Measurements from ENCODE around the gene MYPN. TPM values are rescaled to one million over a fixed set of nuclear protein-coding genes. Genes with fewer than 3 reads are reported as not detected.
A peak's percentile ranks its signal among the peaks of the same experiment; 100 is the strongest.

Gene MYPN
- total and polyA plus RNA-seq, 11 donors, result 33.4 to 240 (median 152) TPM

- Histone ChIP-seq H3K4me1 (peaks cover 0 to 51% (median 16%) of the 10 kb centered on the region in 12 donors), H3K27ac (no peak overlapping the region), H3K9me3 (no peaks in the 10 kb centered on the region), H3K36me3 (peaks cover 0 to 17% (median 0%) of the 10 kb centered on the region in 9 donors), H3K4me3 (no peak overlapping the region), H3K27me3 (no peaks in the 10 kb centered on the region)
- ATAC-seq, result peak in 1 of 4 donors; percentile 46
- WGBS, 4 donors, result 51 to 69% (median 68%) methylated on average over 3 of the region's 3 CpGs
- TF ChIP-seq CTCF (IDR thresholded peaks at IDR 0.05) (no peak), POLR2A (IDR thresholded peaks at IDR 0.05) (no peak)
- DNase-seq, result no peak
- intact Hi-C loops (cut with DNase I), result no loop called here
Observed at GRCh38 chr10:68124718-68125117, 15.4 kb downstream of the MYPN start.

GRCh38 chr10:68125772-68126171 lies 16.5 kb downstream of the MYPN start:
- no peak overlapping the region for H3K4me3 ChIP-seq
- H3K9me3 ChIP-seq, result no peaks in the 10 kb centered on the region
- WGBS, 4 donors, result 22 to 33% (median 27%) methylated on average over 1 of the region's 1 CpG
- TF ChIP-seq CTCF (IDR thresholded peaks at IDR 0.05), result no peak
- no peak for TF ChIP-seq POLR2A (IDR thresholded peaks at IDR 0.05)
- intact Hi-C loops (cut with DNase I), result no loop called here
- ATAC-seq (peak in 3 of 4 donors; percentile 28 to 75 (median 58)), DNase-seq (no peak)
- peaks cover 0 to 49% (median 13%) of the 10 kb centered on the region in 12 donors for H3K4me1 ChIP-seq
- peak overlapping the region in 3 of 12 donors; percentile 8 to 43 (median 18) for H3K27ac ChIP-seq
- H3K27me3 ChIP-seq, result no peaks in the 10 kb centered on the region
- peaks cover 0 to 17% (median 0%) of the 10 kb centered on the region in 9 donors for H3K36me3 ChIP-seq

DNA sequence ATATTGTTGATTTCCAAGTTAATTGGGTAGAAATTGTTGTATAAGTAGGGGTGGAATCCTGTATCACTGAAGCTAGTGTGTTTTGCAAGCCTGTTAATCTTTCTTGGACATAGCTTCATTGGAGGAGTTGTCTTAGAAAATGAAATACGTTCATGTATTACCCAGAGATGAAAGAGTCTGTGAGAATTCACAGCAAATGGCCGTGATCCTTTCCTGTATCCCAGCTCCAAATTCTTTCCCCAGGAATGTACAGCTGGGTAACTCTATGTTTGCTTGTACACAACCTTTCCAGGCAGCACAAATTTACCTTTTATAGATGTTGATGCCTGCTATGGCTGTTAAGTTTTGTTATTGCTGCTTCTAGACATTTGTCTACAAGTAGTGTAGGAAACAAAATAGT lies 18.7 kb downstream of the MYPN start:
- TF ChIP-seq CTCF (IDR thresholded peaks at IDR 0.05) (no peak), POLR2A (IDR thresholded peaks at IDR 0.05) (no peak)
- Histone ChIP-seq H3K27ac (peak overlapping the region in 4 of 12 donors; percentile 2 to 36 (median 16)), H3K36me3 (peaks cover 0 to 3% (median 0%) of the 10 kb centered on the region in 9 donors), H3K4me1 (peaks cover 0 to 38% (median 9%) of the 10 kb centered on the region in 12 donors), H3K27me3 (no peaks in the 10 kb centered on the region), H3K4me3 (no peak overlapping the region), H3K9me3 (no peaks in the 10 kb centered on the region)
- WGBS, 4 donors, result 20 to 33% (median 29%) methylated on average over 2 of the region's 2 CpGs
- no peak for ATAC-seq
- DNase-seq, result no peak
- intact Hi-C loops (cut with DNase I), result no loop called here

DNA sequence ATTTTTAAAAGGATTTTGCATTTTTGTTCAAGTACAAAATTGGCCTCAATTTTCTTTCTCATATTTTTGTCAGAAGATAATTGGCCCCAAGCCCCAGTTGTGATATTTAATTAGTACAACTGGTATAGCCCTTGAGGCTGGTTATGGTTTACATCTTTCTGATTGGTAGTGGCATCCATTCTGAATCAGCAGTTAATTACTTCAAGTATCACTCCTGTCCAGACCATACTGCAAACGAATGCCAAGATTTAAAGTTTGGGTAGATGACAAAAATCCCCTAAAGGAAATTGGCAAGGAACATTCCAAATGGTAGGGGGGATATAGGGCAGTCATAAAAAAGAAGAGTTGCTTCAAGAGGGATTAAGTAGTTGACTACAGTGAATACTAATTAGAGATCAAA lies 23.1 kb downstream of the MYPN start:
- H3K4me1 ChIP-seq, result peaks cover 0 to 34% (median 13%) of the 10 kb centered on the region in 12 donors
- intact Hi-C loops (cut with DNase I), result no loop called here
- no peak for ATAC-seq
- H3K4me3 ChIP-seq, result no peak overlapping the region
- no peak for DNase-seq
- 0 to 38% (median 17%) methylated on average over 1 of the region's 1 CpG for WGBS, 4 donors
- H3K27ac ChIP-seq, result peak overlapping the region in 4 of 12 donors; percentile 52 to 92 (median 72)
- no peaks in the 10 kb centered on the region for H3K36me3 ChIP-seq
- no peak for TF ChIP-seq CTCF (IDR thresholded peaks at IDR 0.05)
- TF ChIP-seq POLR2A (IDR thresholded peaks at IDR 0.05), result no peak
- H3K27me3 ChIP-seq, result no peaks in the 10 kb centered on the region
- no peaks in the 10 kb centered on the region for H3K9me3 ChIP-seq
